ENCODE results near the gene XPA.

Gene XPA

GRCh38 chr9:97632248-97632984 lies 64.7 kb downstream of the XPA start:
- H3K4me3 ChIP-seq (ENCODE audit: low read length in 2 of 2): peak overlapping the region; percentile 70 to 97
- H3K27me3 ChIP-seq (ENCODE audit: control insufficient read depth in 1 of 2, insufficient read depth in 2 of 2, low read length in 2 of 2): no peaks in the 10 kb centered on the region
- no peaks in the 10 kb centered on the region for H3K36me3 ChIP-seq (ENCODE audit: control insufficient read depth in 2 of 2, insufficient read depth in 2 of 2, low read length in 2 of 2)
- peak overlapping the region; percentile 100 for H3K27ac ChIP-seq (ENCODE audit: low read length)
- H3K9ac ChIP-seq (ENCODE audit: low read length in 2 of 2): peak overlapping the region; percentile 96 to 100
- H3K4me1 ChIP-seq (ENCODE audit: control insufficient read depth, insufficient read depth, low read length): peaks cover 35% of the 10 kb centered on the region
- no peaks in the 10 kb centered on the region for H3K9me3 ChIP-seq (ENCODE audit: control insufficient read depth in 2 of 2, low read length in 2 of 2)

DNA sequence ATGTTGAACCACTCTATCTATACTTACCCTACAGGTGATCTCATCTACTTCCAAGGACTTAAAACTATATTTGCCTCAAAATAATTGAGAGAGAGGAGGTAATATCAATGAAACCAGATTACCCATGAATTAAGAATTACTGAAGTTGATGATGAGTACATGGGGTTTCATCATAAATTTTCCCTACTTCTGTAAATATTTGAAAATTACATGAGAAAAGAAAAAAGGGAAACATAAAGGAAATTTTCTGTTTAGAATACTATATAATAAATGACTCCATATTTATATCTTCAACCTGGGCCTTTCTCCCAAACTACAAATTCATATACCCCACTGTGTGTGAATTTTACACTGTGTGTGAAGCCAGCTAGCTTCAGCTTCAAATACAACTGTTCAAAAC lies 66.5 kb downstream of the XPA start:
- peaks cover 0 to under 1% of the 10 kb centered on the region in 2 donors for H3K36me3 ChIP-seq (ENCODE audit: control insufficient read depth in 2 of 2, insufficient read depth in 2 of 2, low read length in 2 of 2)
- no peaks in the 10 kb centered on the region for H3K9me3 ChIP-seq (ENCODE audit: control insufficient read depth in 2 of 2, low read length in 2 of 2)
- H3K27ac ChIP-seq (ENCODE audit: low read length): no peak overlapping the region
- H3K4me3 ChIP-seq (ENCODE audit: low read length in 2 of 2): no peak overlapping the region
- peaks cover 35% of the 10 kb centered on the region for H3K4me1 ChIP-seq (ENCODE audit: control insufficient read depth, insufficient read depth, low read length)
- no peaks in the 10 kb centered on the region for H3K27me3 ChIP-seq (ENCODE audit: control insufficient read depth in 1 of 2, insufficient read depth in 2 of 2, low read length in 2 of 2)
- H3K9ac ChIP-seq (ENCODE audit: low read length in 2 of 2): no peak overlapping the region

DNA sequence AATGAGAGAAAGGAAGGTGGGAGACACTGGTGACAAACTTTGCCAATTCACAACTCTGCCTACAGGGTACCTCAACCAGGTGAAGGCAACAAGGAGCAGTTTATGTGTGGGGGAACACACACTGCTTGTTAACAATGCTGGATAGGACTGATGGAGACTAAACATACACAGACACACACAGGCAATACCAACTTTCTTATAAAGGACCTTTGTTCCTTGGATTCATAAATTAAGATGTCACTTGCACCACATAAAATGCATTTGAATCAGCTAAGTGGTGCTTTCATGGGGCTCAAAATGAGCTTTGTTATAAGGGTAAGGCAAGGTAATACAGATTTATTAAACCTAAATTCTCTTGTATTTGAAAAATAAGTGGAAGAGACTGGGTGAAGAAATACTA lies 68.0 kb downstream of the XPA start:
- H3K36me3 ChIP-seq (ENCODE audit: control insufficient read depth in 2 of 2, insufficient read depth in 2 of 2, low read length in 2 of 2): peaks cover 8 to 10% of the 10 kb centered on the region in 2 donors
- H3K9me3 ChIP-seq (ENCODE audit: control insufficient read depth in 2 of 2, low read length in 2 of 2): no peaks in the 10 kb centered on the region
- no peak overlapping the region for H3K4me3 ChIP-seq (ENCODE audit: low read length in 2 of 2)
- H3K27me3 ChIP-seq (ENCODE audit: control insufficient read depth in 1 of 2, insufficient read depth in 2 of 2, low read length in 2 of 2): no peaks in the 10 kb centered on the region
- H3K4me1 ChIP-seq (ENCODE audit: control insufficient read depth, insufficient read depth, low read length): peaks cover 24% of the 10 kb centered on the region
- peak overlapping the region; percentile 4 for H3K27ac ChIP-seq (ENCODE audit: low read length)
- H3K9ac ChIP-seq (ENCODE audit: low read length in 2 of 2): no peak overlapping the region

GRCh38 chr9:97628668-97629067 lies 68.5 kb downstream of the XPA start:
- H3K4me3 ChIP-seq (ENCODE audit: low read length in 2 of 2): no peak overlapping the region
- H3K36me3 ChIP-seq (ENCODE audit: control insufficient read depth in 2 of 2, insufficient read depth in 2 of 2, low read length in 2 of 2): peaks cover 11 to 12% of the 10 kb centered on the region in 2 donors
- no peak overlapping the region for H3K9ac ChIP-seq (ENCODE audit: low read length in 2 of 2)
- H3K4me1 ChIP-seq (ENCODE audit: control insufficient read depth, insufficient read depth, low read length): peaks cover 24% of the 10 kb centered on the region
- no peaks in the 10 kb centered on the region for H3K27me3 ChIP-seq (ENCODE audit: control insufficient read depth in 1 of 2, insufficient read depth in 2 of 2, low read length in 2 of 2)
- no peaks in the 10 kb centered on the region for H3K9me3 ChIP-seq (ENCODE audit: control insufficient read depth in 2 of 2, low read length in 2 of 2)
- H3K27ac ChIP-seq (ENCODE audit: low read length): peak overlapping the region; percentile 4

DNA sequence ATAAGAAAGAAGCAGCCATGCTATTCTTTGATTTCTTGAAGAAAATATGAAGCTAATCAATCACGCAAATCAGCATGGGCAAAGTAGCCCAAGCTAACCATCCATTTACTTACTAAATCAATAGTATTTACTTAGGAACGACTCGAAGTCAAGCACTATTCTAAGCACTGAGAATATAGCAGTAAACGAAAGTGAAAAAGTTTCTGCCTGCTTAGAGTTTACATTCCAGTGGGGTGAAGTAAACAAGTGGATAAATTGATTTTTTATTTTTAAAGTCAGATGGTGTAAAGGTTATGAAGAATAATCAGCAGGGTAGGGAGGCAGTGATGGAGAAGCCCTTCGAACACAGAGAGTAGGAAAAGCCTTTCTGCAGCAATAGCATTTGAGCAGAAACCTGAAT lies 69.5 kb downstream of the XPA start:
- Histone ChIP-seq H3K4me3 (ENCODE audit: low read length in 2 of 2) (peak overlapping the region; percentile 0 to 51), H3K9me3 (ENCODE audit: control insufficient read depth in 2 of 2, low read length in 2 of 2) (no peaks in the 10 kb centered on the region), H3K4me1 (ENCODE audit: control insufficient read depth, insufficient read depth, low read length) (peaks cover 21% of the 10 kb centered on the region), H3K9ac (ENCODE audit: low read length in 2 of 2) (no peak overlapping the region), H3K27ac (ENCODE audit: low read length) (no peak overlapping the region), H3K36me3 (ENCODE audit: control insufficient read depth in 2 of 2, insufficient read depth in 2 of 2, low read length in 2 of 2) (peaks cover 11 to 12% of the 10 kb centered on the region in 2 donors), H3K27me3 (ENCODE audit: control insufficient read depth in 1 of 2, insufficient read depth in 2 of 2, low read length in 2 of 2) (no peaks in the 10 kb centered on the region)

DNA sequence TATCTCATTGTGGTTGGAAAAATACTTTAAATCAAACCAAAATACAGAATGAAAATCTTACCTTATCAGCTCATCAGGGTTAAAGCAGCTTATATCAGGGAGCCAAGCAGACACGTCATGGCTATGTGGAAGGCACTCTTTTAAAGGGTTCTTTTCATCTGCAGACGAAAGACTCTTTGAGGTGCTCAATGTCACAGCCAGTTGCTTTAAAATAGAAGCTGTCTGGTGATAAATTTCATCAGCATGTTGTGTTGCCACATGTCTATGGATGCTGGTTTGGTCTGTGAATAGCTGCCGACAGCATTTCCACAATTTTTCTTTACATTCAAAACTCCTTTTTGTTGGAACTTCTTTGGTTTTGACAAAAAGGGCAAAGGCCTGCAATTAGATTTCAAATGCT lies 71.5 kb downstream of the XPA start:
- H3K4me1 ChIP-seq (ENCODE audit: control insufficient read depth, insufficient read depth, low read length): peaks cover 7% of the 10 kb centered on the region
- H3K27ac ChIP-seq (ENCODE audit: low read length): no peak overlapping the region
- no peak overlapping the region for H3K4me3 ChIP-seq (ENCODE audit: low read length in 2 of 2)
- H3K9ac ChIP-seq (ENCODE audit: low read length in 2 of 2): no peak overlapping the region
- no peaks in the 10 kb centered on the region for H3K9me3 ChIP-seq (ENCODE audit: control insufficient read depth in 2 of 2, low read length in 2 of 2)
- no peaks in the 10 kb centered on the region for H3K27me3 ChIP-seq (ENCODE audit: control insufficient read depth in 1 of 2, insufficient read depth in 2 of 2, low read length in 2 of 2)
- H3K36me3 ChIP-seq (ENCODE audit: control insufficient read depth in 2 of 2, insufficient read depth in 2 of 2, low read length in 2 of 2): peaks cover 15 to 18% of the 10 kb centered on the region in 2 donors
